ENCODE data around the gene DNAJC10. TPM values are rescaled to one million over a fixed set of nuclear protein-coding genes. Genes with fewer than 3 reads are reported as not detected.

Gene DNAJC10
- total RNA-seq (2022; extraction: Qiagen RNA extraction), result 57.5 to 77.5 TPM (median 66.7 TPM) in 5 replicates

DNA sequence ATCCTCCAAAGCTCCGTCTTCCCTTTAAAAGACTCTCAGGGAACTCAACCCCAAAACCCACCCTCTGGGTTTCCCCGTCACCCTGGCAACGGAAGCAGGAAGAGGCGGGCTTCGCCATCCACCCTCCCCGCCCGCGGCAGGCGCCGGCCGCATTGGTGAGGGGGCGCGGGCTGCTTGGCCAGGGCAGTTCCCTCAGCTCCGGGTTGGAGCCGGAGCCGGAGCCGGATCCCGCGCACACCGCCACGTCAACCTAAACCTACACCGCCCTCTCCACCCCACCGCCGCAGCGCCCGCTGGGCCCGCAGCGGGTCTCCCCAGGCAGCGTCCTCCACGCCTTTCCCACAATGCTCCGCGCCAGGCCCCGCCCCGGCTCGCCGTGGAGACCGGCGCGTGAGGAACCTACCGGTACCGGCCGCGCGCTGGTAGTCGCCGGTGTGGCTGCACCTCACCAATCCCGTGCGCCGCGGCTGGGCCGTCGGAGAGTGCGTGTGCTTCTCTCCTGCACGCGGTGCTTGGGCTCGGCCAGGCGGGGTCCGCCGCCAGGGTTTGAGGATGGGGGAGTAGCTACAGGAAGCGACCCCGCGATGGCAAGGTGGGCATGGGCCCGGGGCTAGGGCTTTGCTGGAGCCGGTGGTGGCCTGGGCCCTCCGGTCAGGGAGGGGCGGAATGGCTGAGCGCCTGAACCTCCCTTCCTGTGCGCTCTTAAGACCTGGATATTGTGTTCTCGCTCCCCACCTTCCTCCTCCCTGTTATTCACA, at the start of gene DNAJC10:
DNAJC10 (plus strand) TSS at position 366 of the 758 bp plus-strand sequence. CDS start 1,830 bp downstream, outside the sequence.

Other genes starting within 250 kb of the DNAJC10 start
- 0.03 to 0.10 TPM (median 0.08 TPM) in 5 replicates for gene FRZB, start 150.4 kb downstream of the DNAJC10 start, total RNA-seq (2022; extraction: Qiagen RNA extraction)

All from A549 treated with Hydrocortisone at 1 μM for 4 hours (cell line).